ENCODE results near the gene TMEM95.
A peak's percentile ranks its signal among the peaks of the same experiment; 100 is the strongest.
"Not testable (repeated sequence)": the region's sequence is repeated elsewhere in the genome, so short reads cannot be mapped to it uniquely, and the experiment has no call there.

TMEM95 gene

GRCh38 chr17:7363311-7363710, 8.4 kb downstream of the TMEM95 start:
- intact Hi-C loops (cut with DNase I) = no loop called here
- no peak for DNase-seq

- DNase-seq; intact Hi-C loops (cut with DNase I): not testable (repeated sequence)
Observed at GRCh38 chr17:7365963-7366362, 11.0 kb downstream of the TMEM95 start.

DNA sequence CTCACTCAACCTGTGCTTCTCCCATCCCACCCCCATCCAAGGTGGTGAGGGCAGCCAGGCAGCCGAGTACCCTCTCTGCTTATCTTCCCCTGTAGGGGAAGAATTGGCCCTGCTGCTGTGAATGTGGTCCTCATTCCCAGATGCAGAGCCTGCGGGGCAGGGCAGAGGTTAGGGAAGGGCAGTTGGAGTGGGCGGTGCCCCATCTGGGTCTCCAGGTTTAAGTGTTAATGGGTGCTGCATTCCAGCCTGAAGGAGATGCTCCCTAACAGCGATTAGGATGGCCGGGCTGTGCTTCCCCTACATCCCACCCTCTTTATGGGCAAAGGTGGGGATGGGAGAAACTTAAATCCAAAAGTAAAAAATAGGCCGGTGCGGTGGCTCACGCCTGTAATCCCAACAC, 12.1 kb downstream of the TMEM95 start:
- no peak for DNase-seq
- intact Hi-C loops (cut with DNase I) = no loop called here

DNA sequence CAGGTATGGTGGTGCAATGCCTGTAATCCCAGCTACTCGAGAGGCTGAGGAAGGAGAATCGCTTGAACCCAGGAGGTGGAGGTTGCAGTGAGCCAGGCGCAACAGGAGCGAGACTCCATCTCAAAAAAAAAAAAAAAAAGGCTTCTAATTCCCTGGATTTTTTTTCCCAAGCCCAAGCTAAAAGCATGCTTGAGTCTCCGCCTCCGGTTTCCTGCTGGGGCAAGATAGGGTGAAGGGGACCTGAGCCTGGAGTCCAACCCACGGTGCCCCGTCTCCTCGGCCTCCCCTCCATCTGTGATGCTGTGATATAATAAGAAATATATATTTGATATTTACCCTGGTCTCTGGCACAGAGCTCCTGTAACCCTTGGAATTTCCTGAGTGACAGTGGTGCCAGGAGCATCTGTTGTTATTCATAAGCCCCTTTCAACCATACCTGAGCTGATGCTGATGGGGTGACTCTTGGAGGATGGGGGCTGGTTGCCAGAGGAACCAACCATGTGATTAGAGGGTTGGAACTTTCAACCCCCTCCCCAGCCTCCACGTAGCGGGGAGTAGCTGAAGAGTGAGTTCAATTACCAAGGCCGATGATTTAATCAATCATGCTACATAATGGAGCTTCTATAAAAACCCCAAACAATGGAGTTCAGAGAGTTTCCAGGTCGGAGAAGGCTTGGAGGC, 13.1 kb downstream of the TMEM95 start:
- peak in 14 of 42 donors; percentile 18 to 68 (median 48) for DNase-seq
- intact Hi-C loops (cut with DNase I) = no loop called here

DNA sequence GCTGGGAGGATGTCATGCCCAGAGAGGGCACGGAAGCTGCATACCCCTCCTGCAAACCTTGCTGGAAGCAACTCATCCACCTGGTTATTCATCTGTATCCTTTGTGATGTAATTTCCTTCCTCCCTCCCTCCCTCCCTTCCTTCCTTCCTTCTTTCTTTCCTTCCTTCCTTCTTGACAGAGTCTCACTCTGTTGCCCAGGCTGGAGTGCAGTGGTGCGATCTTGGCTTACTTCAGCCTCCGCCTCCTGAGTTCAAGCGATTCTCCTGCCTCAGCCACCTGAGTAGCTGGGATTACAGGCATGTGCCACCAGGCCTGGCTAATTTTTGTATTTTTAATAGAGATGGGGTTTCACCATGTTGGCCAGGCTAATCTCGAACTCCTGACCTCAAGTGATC, 13.6 kb downstream of the TMEM95 start:
- DNase-seq; intact Hi-C loops (cut with DNase I): not testable (repeated sequence)

DNA sequence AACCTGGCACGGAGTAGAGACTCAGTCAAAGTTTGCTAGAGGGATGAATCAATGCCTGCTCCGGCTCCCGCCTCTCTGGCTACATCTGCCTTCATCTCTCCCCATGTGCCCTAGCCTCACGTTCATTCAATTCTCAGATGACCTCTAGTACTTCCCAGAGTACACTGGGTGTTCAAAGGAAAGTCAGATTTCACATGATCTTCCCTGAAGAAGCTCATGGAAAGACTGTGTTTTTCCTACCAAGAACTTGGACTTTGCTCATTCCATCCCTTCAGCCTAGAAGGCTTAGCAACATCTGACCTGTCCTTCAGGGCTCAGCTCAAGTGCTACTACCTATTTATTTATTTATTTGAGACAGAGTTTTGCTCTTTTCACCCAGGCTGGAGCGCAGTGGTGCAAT, 14.9 kb downstream of the TMEM95 start:
- intact Hi-C loops (cut with DNase I) = no loop called here
- DNase-seq = no peak

GRCh38 chr17:7370853-7371252, 15.9 kb downstream of the TMEM95 start:
- intact Hi-C loops (cut with DNase I) = no loop called here
- no peak for DNase-seq

DNA sequence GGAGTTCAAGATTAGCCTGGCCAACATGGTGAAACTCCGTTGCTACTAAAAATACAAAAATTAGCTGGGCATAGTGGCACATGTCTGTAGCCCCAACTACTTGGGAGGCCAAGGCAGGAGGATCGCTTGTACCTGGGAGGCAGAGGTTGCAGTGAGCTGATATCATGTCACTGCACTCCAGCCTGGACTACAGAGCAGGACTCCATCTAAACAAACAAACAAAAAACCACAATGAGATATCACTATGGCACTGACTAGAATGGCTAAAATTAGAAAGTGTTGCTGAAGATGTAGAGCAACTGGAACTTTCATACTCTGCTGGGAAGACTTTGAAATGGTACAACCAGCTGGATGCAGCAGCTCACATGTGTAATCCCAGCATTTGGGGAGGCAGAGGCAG, 19.4 kb downstream of the TMEM95 start:
- intact Hi-C loops (cut with DNase I) = no loop called here

DNA sequence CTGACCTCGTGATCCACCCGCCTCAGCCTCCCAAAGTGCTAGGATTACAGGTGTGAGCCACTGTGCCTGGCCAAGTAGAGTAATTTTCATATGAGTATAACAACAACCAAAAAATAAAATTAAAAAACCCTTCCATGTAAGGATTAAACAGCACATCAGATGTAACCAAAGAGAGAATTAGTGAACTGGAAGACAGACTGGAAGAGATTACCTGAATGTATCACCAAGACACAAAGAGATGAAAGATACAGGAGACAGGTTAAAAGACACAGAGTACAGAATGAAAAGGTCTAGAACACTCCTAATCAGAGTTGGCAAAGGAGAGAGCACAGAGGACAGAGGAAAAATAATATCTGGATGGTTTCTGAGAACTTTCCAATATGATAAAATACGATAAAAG, 24.2 kb downstream of the TMEM95 start:
- no peak for DNase-seq
- intact Hi-C loops (cut with DNase I) = no loop called here

More for the DNA sequence above, 19.4 kb downstream of the TMEM95 start:
- no peak for DNase-seq

DNA sequence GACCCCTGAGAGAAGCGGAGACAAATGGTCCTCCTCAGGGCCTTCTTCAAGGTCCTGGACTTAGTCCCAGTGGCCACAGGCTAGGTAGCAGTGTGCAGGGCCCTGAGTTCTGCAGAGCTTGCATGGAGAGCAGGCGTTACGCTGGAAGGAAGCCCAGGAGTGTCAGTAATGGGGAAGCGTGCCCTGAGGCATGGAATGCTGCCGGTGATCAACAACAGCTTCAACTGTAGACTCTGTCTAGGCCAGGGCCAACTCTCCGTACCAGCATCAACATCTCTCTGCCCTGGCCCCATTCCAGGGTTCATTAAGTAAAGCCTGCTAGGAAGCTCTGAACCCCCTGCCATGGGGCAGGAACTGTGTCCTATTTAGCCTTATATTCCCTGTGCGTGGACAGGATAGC, 25.4 kb downstream of the TMEM95 start:
- intact Hi-C loops (cut with DNase I) = no loop called here
- DNase-seq = peak in 4 of 42 donors; percentile 8 to 37 (median 28)

DNA sequence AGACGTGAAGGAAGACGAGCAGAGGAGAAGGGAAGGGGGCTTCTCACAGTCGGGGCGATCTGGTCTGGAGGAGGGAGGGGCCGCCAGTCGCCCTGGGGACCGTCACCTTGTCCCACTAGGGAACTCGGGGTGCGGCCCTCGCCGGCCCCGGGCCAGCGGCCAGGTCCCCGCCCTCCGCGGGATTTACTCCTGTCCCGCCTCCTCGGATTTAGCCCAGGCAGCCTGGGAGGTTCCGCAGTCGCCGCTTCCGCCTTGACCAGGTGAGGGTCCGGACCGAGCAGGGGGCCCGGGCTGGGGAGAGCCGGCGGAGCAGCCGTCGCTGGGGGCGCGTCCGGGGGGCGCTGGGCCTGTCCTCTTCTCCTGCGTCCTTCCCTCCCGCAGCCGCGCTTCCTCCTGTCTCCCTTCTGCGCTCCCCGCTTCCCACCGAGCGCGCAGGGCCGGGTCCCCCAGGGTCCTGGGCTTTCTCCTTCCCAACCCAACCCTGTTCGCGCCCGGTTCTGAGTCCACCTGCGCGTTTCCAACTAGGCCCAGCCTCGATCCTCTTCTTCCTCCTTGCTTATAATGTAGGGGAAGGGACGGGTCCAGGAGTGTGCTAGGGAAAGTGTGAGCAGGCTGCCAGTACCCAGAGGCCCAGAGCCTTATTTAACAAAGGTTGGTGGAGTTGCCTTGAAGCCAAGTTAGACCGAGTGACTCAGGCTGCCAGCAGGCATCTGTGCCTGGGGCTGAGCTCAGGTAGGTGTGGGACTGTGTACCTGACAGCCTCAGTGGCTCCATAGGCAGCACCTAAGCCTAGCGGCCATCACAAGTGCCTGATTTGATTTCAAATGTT, 26.1 kb downstream of the TMEM95 start, which contains the start of gene TNK1:
TNK1 (plus strand) TSS at position 235 of the 829 bp plus-strand sequence. CDS start 1,838 bp downstream, outside the sequence.
- no peak for DNase-seq
- intact Hi-C loops (cut with DNase I) = no loop called here

GRCh38 chr17:7382901-7383300, 27.9 kb downstream of the TMEM95 start:
- intact Hi-C loops (cut with DNase I) = no loop called here

DNA sequence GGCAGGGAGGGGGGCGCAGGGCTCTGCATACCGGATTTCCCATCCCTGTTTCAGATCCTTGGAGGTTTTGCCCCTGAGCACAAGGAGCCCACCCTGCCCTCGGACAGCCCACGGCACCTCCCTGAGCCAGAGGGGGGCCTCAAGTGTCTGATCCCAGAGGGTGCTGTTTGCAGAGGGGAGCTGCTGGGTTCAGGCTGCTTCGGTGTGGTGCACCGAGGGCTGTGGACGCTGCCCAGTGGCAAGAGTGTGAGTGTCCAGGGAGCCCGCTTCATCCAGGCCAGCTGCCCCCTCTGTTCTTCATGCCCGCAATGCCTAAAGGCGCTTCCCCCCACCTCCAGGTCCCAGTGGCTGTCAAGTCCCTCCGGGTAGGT, 28.4 kb downstream of the TMEM95 start:
- intact Hi-C loops (cut with DNase I) = no loop called here
- DNase-seq = no peak

More at GRCh38 chr17:7382901-7383300, 27.9 kb downstream of the TMEM95 start:
- no peak for DNase-seq

DNA sequence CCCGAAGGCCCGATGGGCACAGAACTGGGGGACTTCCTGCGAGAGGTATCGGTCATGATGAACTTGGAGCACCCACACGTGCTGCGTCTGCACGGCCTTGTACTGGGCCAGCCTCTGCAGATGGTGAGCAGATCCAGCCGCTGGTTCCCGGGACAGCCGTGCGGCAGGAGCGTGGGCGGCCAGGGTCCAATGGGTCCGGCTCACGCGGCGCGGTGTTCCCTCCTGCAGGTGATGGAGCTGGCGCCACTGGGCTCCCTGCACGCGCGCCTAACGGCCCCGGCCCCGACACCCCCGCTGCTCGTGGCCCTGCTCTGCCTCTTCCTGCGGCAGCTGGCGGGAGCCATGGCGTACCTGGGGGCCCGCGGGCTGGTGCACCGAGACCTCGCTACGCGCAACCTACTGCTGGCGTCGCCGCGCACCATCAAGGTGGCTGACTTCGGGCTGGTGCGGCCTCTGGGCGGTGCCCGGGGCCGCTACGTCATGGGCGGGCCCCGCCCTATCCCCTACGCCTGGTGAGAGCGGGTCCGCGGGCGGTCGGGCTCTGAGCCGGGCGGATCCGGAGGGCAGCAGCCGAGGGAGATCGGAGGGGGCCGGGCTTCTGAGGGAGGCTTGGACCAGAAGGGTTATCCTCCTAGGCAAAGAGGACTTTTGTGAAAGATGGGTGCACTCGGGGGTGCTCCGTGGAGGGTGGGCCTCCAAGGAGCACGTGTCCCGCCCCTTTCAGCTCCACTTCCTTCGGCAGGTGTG, 29.0 kb downstream of the TMEM95 start:
- peak in 41 of 42 donors; percentile 48 to 87 (median 72) for DNase-seq
- intact Hi-C loops (cut with DNase I) = no loop called here

GRCh38 chr17:7384489-7385081, 29.6 kb downstream of the TMEM95 start:
- DNase-seq = peak in 16 of 42 donors; percentile 8 to 84 (median 39)

DNA sequence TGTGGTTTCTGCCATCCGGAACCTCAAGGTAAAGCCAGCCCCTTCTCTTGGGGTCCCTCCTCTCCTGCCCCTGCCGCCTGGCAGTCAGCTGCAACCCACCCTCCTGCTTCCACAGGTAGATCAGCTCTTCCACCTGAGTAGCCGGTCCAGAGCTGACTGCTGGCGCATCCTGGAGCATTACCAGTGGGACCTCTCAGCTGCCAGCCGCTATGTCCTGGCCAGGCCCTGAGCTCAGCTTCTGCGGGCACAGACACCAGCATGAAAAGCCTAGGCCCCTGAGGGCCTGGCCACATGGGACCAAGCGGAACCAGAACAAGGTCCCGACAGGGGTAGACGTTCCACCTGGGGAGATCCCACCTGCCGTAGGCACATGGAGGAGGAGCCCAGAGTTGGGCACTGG, 33.9 kb downstream of the TMEM95 start:
- intact Hi-C loops (cut with DNase I) = no loop called here
- no peak for DNase-seq

More at GRCh38 chr17:7384489-7385081, 29.6 kb downstream of the TMEM95 start:
- intact Hi-C loops (cut with DNase I) = no loop called here

- intact Hi-C loops (cut with DNase I) = loop anchor here (5.0 kb wide), 1 partner anchor 38 kb away; the partner anchor contains the start of gene KCTD11
- DNase-seq = no peak
Observed at GRCh38 chr17:7389924-7390910, 35.3 kb downstream of the TMEM95 start.

GRCh38 chr17:7391307-7391706, 36.4 kb downstream of the TMEM95 start:
- intact Hi-C loops (cut with DNase I) = loop anchor here (5.0 kb wide), 1 partner anchor 39 kb away; the partner anchor contains the start of gene KCTD11
- no peak for DNase-seq

Measured in head of caudate nucleus (tissue), 42 donors.